ENCODE data around the gene WDR75.

WDR75 gene

DNA sequence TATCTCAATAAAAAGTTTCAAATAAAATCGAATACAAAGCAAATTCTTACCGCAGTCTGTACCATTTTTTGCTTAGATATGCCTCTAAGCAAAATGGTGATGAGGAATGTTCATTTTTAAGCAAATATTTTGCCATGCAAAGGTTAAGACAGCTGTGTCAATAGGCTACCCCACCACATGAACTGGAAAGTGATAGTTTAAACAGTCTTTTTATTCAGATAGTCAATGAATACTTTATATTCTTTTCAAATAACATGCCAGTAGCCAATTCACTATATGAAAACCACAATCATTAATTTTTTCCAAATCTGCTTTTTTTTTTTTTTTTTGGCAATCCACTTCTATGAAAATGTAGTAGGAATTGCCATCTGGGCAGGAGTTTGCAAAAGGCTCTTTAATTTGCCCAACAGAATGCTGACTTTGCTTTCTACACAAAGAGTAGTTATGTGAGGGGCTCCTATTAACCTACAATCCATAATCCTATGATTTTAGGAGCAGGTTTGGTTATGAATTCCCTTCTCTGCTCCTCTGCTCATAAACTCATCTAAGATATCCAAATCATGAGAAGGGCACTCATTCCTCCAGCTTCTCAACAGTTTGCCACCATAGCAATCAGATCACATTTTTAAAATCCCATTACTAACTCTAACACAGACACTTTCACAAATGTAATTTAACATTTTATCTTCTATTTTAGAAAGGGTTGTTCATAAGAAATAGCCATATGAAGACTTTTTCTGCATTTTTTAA is 70.1 kb downstream of the WDR75 start:
- Histone ChIP-seq H3K36me3 (no peaks in the 10 kb centered on the region), H3K9me3 (ENCODE audit: severe bottlenecking) (peaks cover 4% of the 10 kb centered on the region), H3K27me3 (ENCODE audit: insufficient read depth, low read depth, severe bottlenecking) (no peaks in the 10 kb centered on the region), H3K27ac (no peak overlapping the region), H3K4me3 (ENCODE audit: low read depth, low read length) (no peak overlapping the region)
- TF ChIP-seq CTCF (IDR thresholded peaks at IDR 0.05; ENCODE audit: low read depth, low read length) = no peak
- no peak for DNase-seq

DNA sequence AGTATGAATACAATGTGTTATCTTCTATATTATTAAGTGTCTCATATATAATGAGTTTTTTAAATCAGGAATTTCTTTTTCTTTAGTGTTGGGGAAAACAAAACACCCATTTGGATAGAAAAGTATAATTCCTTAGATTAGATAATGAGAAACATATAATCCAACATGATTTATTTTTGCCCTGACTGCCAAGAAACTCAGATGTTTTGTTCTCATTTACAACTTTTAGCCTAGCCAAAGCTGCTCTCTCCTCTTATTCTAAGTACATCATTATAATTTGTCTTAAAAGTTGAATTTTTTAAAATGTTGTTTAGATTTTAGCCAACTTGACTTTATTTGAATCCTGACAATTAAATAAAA is 70.7 kb downstream of the WDR75 start:
- no peak for TF ChIP-seq CTCF (IDR thresholded peaks at IDR 0.05; ENCODE audit: low read depth, low read length)
- H3K4me3 ChIP-seq (ENCODE audit: low read depth, low read length) = no peak overlapping the region
- no peak overlapping the region for H3K27ac ChIP-seq
- peaks cover 4% of the 10 kb centered on the region for H3K9me3 ChIP-seq (ENCODE audit: severe bottlenecking)
- H3K27me3 ChIP-seq (ENCODE audit: insufficient read depth, low read depth, severe bottlenecking) = no peaks in the 10 kb centered on the region
- no peaks in the 10 kb centered on the region for H3K36me3 ChIP-seq
- DNase-seq = no peak

- no peaks in the 10 kb centered on the region for H3K27me3 ChIP-seq (ENCODE audit: insufficient read depth, low read depth, severe bottlenecking)
Observed at GRCh38 chr2:189512879-189513278, 71.6 kb downstream of the WDR75 start.

DNA sequence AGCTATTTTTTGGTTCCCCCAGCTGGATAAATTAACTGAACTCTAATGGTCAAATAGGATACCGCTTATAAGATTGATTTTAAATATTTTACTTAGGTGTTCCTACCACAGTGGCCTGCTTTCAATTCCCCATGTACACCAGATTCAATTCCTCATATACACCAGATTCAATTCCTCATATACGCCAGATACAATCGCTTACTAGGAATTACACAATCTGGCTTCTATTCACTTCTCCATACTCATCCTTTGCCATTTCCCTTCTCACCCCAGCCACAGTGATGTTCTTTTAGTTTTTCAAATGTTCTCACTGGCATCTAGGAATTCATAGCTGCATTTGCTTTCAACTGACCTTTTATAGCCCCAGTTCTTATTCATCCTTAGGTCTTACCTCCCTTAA is 72.8 kb downstream of the WDR75 start:
- Histone ChIP-seq H3K27ac (no peak overlapping the region), H3K36me3 (no peaks in the 10 kb centered on the region), H3K4me3 (ENCODE audit: low read depth, low read length) (no peak overlapping the region), H3K27me3 (ENCODE audit: insufficient read depth, low read depth, severe bottlenecking) (no peaks in the 10 kb centered on the region), H3K9me3 (ENCODE audit: severe bottlenecking) (peaks cover 4% of the 10 kb centered on the region)
- no peak for DNase-seq
- no peak for TF ChIP-seq CTCF (IDR thresholded peaks at IDR 0.05; ENCODE audit: low read depth, low read length)

More at GRCh38 chr2:189512879-189513278, 71.6 kb downstream of the WDR75 start:
- TF ChIP-seq CTCF (IDR thresholded peaks at IDR 0.05; ENCODE audit: low read depth, low read length) = no peak
- peaks cover 4% of the 10 kb centered on the region for H3K9me3 ChIP-seq (ENCODE audit: severe bottlenecking)
- no peak overlapping the region for H3K27ac ChIP-seq
- no peak for DNase-seq
- no peaks in the 10 kb centered on the region for H3K36me3 ChIP-seq
- H3K4me3 ChIP-seq (ENCODE audit: low read depth, low read length) = no peak overlapping the region

GRCh38 chr2:189515264-189515663 is 74.0 kb downstream of the WDR75 start:
- no peaks in the 10 kb centered on the region for H3K9me3 ChIP-seq (ENCODE audit: severe bottlenecking)
- no peak overlapping the region for H3K27ac ChIP-seq
- no peak overlapping the region for H3K4me3 ChIP-seq (ENCODE audit: low read depth, low read length)
- no peaks in the 10 kb centered on the region for H3K27me3 ChIP-seq (ENCODE audit: insufficient read depth, low read depth, severe bottlenecking)
- DNase-seq = no peak
- TF ChIP-seq CTCF (IDR thresholded peaks at IDR 0.05; ENCODE audit: low read depth, low read length) = no peak
- H3K36me3 ChIP-seq = no peaks in the 10 kb centered on the region

GRCh38 chr2:189516546-189516945 is 75.3 kb downstream of the WDR75 start:
- no peaks in the 10 kb centered on the region for H3K27me3 ChIP-seq (ENCODE audit: insufficient read depth, low read depth, severe bottlenecking)
- H3K27ac ChIP-seq = no peak overlapping the region
- no peak overlapping the region for H3K4me3 ChIP-seq (ENCODE audit: low read depth, low read length)
- no peak for TF ChIP-seq CTCF (IDR thresholded peaks at IDR 0.05; ENCODE audit: low read depth, low read length)
- H3K36me3 ChIP-seq = no peaks in the 10 kb centered on the region
- DNase-seq = no peak
- H3K9me3 ChIP-seq (ENCODE audit: severe bottlenecking) = no peaks in the 10 kb centered on the region
